Measurements from ENCODE around the gene DCAF8.

The DCAF8 gene

DNA sequence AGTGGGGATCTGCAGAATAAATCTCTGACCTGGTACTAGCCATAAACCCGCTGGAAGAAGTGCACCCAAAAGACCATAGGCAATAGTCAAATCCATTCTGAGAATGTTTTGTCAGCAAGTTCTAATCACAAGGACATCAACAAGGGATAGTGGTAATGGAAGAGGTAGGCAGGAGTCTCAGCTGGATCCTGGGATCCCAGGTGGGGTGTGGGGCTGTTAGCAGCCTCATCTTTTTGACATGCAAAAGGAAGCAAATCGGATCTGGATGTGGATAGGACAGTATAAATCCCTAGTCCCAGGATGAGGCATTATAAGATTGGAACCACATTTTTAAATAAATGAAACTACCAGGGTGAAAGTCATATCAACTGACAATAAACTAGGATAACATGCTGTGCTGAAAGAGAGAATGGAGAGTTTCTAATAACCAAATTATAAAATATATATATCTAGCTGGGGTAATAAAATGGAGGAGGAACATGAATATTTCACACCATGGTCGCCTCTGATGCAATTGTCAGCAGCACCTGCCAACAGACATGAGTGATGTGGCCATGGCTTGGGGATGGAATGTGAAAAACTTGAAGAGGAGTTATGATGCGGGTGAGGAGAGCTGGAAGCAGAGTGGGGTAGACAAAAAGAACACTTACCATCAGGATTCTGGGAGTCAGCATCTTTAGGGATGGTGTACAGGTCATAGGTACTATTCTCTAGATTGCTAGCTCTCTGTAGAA lies 46.3 kb upstream of the DCAF8 start:
- no peaks in the 10 kb centered on the region for H3F3A ChIP-seq (ENCODE audit: insufficient read depth, low read length)
- no peaks in the 10 kb centered on the region for H3K4me1 ChIP-seq (ENCODE audit: low read length)
- H3K27me3 ChIP-seq (replicated peaks; ENCODE audit: insufficient read depth, low read length) = no peaks in the 10 kb centered on the region
- H3K4me2 ChIP-seq (ENCODE audit: low read depth, low read length) = no peak overlapping the region
- no peak overlapping the region for H3K27ac ChIP-seq (ENCODE audit: low read length)
- peaks cover 30% of the 10 kb centered on the region for H3K36me3 ChIP-seq (replicated peaks; ENCODE audit: insufficient read depth, low read length)
- H3K4me3 ChIP-seq (ENCODE audit: low read length) = no peak overlapping the region
- TF ChIP-seq, protein P1, sequence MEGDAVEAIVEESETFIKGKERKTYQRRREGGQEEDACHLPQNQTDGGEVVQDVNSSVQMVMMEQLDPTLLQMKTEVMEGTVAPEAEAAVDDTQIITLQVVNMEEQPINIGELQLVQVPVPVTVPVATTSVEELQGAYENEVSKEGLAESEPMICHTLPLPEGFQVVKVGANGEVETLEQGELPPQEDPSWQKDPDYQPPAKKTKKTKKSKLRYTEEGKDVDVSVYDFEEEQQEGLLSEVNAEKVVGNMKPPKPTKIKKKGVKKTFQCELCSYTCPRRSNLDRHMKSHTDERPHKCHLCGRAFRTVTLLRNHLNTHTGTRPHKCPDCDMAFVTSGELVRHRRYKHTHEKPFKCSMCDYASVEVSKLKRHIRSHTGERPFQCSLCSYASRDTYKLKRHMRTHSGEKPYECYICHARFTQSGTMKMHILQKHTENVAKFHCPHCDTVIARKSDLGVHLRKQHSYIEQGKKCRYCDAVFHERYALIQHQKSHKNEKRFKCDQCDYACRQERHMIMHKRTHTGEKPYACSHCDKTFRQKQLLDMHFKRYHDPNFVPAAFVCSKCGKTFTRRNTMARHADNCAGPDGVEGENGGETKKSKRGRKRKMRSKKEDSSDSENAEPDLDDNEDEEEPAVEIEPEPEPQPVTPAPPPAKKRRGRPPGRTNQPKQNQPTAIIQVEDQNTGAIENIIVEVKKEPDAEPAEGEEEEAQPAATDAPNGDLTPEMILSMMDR (IDR thresholded peaks at IDR 0.05; ENCODE audit: low read length) = no peak
- TF ChIP-seq EZH2 (optimal IDR thresholded peaks at IDR 0.05; ENCODE audit: low read depth, low read length) (no peak), EZH2phosphoT487 (IDR thresholded peaks at IDR 0.05; ENCODE audit: low read length) (no peak)
- H3K79me2 ChIP-seq (ENCODE audit: low read length) = no peaks in the 10 kb centered on the region
- DNase-seq = no peak
- no peaks in the 10 kb centered on the region for H3K9me3 ChIP-seq (replicated peaks; ENCODE audit: insufficient read depth, low read length)
- no peak overlapping the region for H2AFZ ChIP-seq (ENCODE audit: low read length)
- H4K20me1 ChIP-seq (ENCODE audit: insufficient read depth, low read length) = no peaks in the 10 kb centered on the region
- no peaks in the 10 kb centered on the region for H3K9me2 ChIP-seq (replicated peaks; ENCODE audit: insufficient read depth, low read length)
- no peak overlapping the region for H3K9ac ChIP-seq (ENCODE audit: low read length)

DNA sequence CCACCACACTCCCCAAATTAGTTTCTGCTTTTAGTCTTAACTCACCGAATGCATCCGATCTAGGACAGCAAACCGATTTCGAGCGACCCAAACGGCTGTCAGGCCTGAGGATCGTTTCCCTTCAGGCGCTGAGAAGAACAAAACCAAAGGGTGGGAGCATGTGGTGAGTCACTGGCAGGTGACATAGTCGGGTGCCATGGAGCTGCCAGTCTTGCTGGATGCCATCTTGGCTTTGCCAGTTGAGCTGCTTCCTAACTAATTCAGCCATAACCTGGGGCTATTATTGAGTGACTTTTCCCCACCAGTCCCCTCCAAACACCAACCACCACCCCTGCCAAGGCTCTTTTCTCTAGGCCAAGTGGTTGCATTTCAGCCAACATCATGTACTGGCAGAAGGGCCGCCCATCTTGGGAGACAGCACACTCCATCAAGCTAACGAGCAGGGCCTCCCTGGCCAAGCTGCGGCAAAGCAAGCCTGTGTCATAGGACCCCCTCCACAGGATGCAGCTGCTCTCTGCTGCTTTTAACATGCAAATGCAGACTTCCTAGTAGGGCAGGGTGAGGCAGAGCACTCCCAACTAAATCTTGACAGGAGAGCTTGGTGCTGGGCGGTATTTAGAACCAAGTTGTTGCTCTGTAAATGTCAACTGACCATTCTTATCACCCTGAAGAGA lies 44.9 kb upstream of the DCAF8 start:
- Histone ChIP-seq H2AFZ (ENCODE audit: low read length) (no peak overlapping the region), H3K9me2 (replicated peaks; ENCODE audit: insufficient read depth, low read length) (no peaks in the 10 kb centered on the region), H3K4me1 (ENCODE audit: low read length) (no peaks in the 10 kb centered on the region), H3F3A (ENCODE audit: insufficient read depth, low read length) (no peaks in the 10 kb centered on the region), H3K4me3 (ENCODE audit: low read length) (no peak overlapping the region), H3K36me3 (replicated peaks; ENCODE audit: insufficient read depth, low read length) (peaks cover 25% of the 10 kb centered on the region), H3K9ac (ENCODE audit: low read length) (no peak overlapping the region), H3K79me2 (ENCODE audit: low read length) (no peaks in the 10 kb centered on the region), H4K20me1 (ENCODE audit: insufficient read depth, low read length) (no peaks in the 10 kb centered on the region), H3K4me2 (ENCODE audit: low read depth, low read length) (no peak overlapping the region), H3K9me3 (replicated peaks; ENCODE audit: insufficient read depth, low read length) (no peaks in the 10 kb centered on the region), H3K27me3 (replicated peaks; ENCODE audit: insufficient read depth, low read length) (no peaks in the 10 kb centered on the region), H3K27ac (ENCODE audit: low read length) (no peak overlapping the region)
- TF ChIP-seq, protein P1 (IDR thresholded peaks at IDR 0.05; ENCODE audit: low read length) = no peak
- TF ChIP-seq EZH2 (optimal IDR thresholded peaks at IDR 0.05; ENCODE audit: low read depth, low read length) (no peak), EZH2phosphoT487 (IDR thresholded peaks at IDR 0.05; ENCODE audit: low read length) (no peak)
- DNase-seq = no peak

DNA sequence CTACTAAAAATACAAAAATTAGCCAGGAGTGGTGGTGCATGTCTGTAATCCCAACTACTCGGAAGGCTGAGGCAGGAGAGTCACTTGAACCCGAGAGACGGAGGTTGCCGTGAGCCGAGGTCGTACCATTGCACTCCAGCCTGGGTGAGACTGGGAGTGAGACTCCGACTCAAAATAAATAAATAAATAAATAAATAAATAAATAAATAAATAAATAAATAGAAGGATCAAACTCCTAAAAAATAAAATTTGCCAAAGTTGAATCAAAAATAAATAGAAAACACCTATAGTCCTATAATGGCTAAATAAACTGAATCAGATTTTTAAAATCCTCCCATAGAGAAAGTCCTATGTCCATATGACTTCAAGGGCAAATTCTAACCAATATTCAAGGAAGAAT lies 37.8 kb upstream of the DCAF8 start:
- H2AFZ ChIP-seq (ENCODE audit: low read length) = no peak overlapping the region
- no peaks in the 10 kb centered on the region for H3K9me3 ChIP-seq (replicated peaks; ENCODE audit: insufficient read depth, low read length)
- H3F3A ChIP-seq (ENCODE audit: insufficient read depth, low read length) = no peaks in the 10 kb centered on the region
- no peaks in the 10 kb centered on the region for H3K79me2 ChIP-seq (ENCODE audit: low read length)
- peaks cover 41% of the 10 kb centered on the region for H3K36me3 ChIP-seq (replicated peaks; ENCODE audit: insufficient read depth, low read length)
- TF ChIP-seq EZH2 (optimal IDR thresholded peaks at IDR 0.05; ENCODE audit: low read depth, low read length) (no peak), EZH2phosphoT487 (IDR thresholded peaks at IDR 0.05; ENCODE audit: low read length) (no peak)
- TF ChIP-seq, protein P1 (IDR thresholded peaks at IDR 0.05; ENCODE audit: low read length) = no peak
- no peaks in the 10 kb centered on the region for H4K20me1 ChIP-seq (ENCODE audit: insufficient read depth, low read length)
- DNase-seq = no peak
- no peak overlapping the region for H3K4me2 ChIP-seq (ENCODE audit: low read depth, low read length)
- H3K27ac ChIP-seq (ENCODE audit: low read length) = no peak overlapping the region
- H3K4me3 ChIP-seq (ENCODE audit: low read length) = no peak overlapping the region
- H3K9me2 ChIP-seq (replicated peaks; ENCODE audit: insufficient read depth, low read length) = no peaks in the 10 kb centered on the region
- no peaks in the 10 kb centered on the region for H3K4me1 ChIP-seq (ENCODE audit: low read length)
- no peaks in the 10 kb centered on the region for H3K27me3 ChIP-seq (replicated peaks; ENCODE audit: insufficient read depth, low read length)
- no peak overlapping the region for H3K9ac ChIP-seq (ENCODE audit: low read length)

All from MM.1S (cell line).